ENCODE results near the gene C1QTNF6.

The C1QTNF6 gene

DNA sequence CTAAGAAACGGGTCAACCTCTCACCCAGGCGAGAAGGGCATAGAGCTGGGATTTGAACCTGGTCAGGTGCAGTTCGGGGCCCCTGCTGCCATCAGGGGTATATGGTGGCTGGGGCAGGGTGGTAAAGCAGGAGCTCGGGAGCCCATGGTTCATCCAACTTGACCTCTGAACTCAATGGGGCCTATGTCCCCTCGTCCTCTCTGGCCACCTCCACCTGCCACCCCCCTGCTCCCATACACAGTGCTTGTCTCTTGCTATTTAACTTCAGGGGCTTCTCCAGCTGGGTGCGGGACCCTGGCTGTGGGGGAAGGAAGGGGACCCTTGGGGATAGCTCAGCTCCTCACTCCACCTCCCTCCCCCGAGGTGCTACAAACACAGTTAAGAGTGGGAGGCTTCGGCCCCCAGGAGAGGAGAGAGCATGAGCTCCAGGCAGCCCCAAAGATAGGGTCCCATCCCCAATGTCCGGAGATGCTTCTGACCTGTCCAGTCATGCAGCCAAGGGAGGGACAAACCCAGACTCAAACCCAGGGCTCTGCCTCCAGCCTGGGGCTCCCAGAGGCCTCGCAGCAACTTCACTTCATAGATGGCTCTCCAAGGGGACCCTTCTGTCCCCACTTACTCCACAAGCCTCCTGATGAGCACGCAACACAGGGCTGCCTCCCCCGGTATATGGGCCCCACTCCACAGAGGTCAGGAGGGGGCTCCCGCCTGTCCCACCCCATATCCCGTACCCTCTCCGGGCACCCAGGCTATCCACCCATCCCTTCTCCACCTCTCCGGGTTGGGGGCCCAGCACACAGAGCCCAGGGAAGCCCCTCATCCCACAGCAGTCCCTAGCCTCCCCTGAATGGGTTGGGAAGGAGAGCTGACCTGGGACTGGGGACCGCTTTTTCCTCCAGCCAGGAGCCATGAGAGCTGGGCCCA lies 39.0 kb downstream of the C1QTNF6 start:
- TF ChIP-seq, protein P1, sequence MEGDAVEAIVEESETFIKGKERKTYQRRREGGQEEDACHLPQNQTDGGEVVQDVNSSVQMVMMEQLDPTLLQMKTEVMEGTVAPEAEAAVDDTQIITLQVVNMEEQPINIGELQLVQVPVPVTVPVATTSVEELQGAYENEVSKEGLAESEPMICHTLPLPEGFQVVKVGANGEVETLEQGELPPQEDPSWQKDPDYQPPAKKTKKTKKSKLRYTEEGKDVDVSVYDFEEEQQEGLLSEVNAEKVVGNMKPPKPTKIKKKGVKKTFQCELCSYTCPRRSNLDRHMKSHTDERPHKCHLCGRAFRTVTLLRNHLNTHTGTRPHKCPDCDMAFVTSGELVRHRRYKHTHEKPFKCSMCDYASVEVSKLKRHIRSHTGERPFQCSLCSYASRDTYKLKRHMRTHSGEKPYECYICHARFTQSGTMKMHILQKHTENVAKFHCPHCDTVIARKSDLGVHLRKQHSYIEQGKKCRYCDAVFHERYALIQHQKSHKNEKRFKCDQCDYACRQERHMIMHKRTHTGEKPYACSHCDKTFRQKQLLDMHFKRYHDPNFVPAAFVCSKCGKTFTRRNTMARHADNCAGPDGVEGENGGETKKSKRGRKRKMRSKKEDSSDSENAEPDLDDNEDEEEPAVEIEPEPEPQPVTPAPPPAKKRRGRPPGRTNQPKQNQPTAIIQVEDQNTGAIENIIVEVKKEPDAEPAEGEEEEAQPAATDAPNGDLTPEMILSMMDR (conservative IDR thresholded peaks at IDR 0.05; ENCODE audit: low read depth, low read length): no peak
- no peak overlapping the region for H3K4me3 ChIP-seq (ENCODE audit: low read depth, low read length)
- no peak for DNase-seq (ENCODE audit: low read depth)

DNA sequence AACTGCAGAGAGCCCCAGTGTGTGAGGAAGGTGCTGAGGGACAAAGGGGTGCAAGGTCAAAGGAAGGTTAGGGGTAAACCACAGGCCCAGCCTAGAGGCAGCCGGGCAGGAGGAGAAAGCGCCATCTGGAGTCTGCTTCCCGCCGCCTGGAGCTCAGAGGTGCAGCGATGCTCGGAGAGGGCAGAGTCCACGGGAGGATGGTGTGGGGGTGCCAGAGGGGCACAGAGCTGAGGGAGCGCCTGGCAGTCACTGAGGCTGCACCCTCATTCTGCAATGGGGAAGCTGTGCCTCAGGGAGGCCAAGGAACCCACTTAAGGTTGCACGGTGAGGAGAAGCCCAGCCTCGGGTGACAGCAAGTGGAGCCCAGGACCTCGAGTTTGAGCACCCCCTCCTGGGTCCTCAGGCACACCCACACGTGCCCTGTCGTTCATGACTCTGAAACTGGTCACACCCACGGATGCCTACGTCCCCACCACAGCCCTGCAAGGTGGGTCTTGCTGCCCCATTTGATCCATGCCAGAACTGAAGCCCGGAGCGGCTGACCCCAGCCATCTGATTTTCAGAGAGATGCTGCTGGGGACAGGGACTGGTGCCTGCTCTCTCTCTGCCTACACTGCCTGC lies 39.9 kb downstream of the C1QTNF6 start:
- TF ChIP-seq, protein P1 (conservative IDR thresholded peaks at IDR 0.05; ENCODE audit: low read depth, low read length): no peak
- DNase-seq (ENCODE audit: low read depth): no peak
- no peak overlapping the region for H3K4me3 ChIP-seq (ENCODE audit: low read depth, low read length)

DNA sequence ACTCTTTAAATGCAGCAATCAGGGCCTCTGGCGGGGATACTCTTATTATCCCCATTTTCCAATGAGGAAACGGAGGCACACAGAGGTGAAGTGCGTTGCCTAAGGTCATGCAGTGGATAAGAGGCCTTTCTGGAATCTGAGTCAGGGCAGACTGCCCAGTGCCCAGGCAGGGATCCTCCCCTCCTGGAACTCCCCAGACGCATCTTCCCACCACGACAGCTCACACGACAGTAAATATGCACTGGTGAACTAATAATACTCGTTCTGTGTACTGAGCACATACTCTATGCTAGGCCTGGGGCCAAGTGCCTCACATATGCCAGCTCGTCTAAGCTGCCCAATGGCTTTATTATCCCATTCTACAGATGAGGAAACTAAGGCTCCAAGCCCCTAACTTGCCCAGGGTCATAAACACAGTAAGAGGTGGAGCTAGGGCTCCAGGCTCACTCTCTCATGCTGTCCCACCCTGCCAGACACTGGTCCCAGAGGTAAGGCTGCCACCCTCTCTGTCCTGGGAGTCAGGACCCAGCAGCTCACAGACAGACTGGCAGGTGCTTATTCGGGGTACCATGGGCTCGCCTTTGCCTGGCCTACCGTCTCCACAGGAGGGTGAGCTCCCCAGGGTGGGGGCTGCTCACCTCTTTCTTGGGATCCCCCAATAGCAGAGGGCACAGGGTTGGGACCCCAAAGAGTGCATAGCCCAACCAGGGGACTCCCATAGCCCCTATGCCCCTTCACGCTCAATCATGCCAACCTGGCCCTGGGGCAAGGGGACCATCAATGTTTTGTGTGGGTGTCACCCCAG lies 40.7 kb downstream of the C1QTNF6 start:
- DNase-seq (ENCODE audit: low read depth): no peak
- TF ChIP-seq, protein P1 (conservative IDR thresholded peaks at IDR 0.05; ENCODE audit: low read depth, low read length): no peak
- H3K4me3 ChIP-seq (ENCODE audit: low read depth, low read length): no peak overlapping the region

DNA sequence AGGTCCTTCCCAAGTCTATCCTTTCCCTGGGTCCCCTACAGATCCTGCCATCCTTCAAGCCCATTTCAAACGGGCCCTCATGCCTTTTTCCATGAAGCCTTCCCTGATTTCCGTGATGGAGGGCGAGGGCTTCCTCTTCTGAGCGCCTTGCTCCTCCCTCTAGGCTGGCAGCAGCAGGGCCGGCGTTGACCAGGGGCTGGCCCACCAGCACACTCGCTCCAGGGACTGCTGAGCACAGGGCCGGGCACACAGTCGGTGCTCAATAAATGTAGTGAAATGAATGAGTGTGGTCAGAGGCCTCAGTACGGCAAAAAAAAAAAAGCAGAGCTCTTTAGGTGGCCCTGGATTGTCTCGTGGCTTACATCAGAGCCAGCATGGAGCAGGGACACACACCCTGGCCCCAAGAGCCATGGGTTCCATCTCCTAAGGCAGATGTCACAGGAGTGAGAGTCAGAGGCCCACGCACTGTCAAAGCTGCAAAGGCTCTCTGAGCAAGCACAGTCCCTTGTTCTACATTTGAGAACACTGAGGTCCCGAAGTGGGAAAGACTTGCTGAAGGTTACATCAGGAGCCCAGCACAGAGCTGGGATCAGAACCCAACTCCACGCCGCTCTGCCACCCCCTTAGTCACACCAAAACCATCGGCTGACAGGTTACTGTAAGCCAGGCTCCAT lies 41.4 kb downstream of the C1QTNF6 start:
- no peak overlapping the region for H3K4me3 ChIP-seq (ENCODE audit: low read depth, low read length)
- DNase-seq (ENCODE audit: low read depth): no peak
- TF ChIP-seq, protein P1 (conservative IDR thresholded peaks at IDR 0.05; ENCODE audit: low read depth, low read length): no peak

DNA sequence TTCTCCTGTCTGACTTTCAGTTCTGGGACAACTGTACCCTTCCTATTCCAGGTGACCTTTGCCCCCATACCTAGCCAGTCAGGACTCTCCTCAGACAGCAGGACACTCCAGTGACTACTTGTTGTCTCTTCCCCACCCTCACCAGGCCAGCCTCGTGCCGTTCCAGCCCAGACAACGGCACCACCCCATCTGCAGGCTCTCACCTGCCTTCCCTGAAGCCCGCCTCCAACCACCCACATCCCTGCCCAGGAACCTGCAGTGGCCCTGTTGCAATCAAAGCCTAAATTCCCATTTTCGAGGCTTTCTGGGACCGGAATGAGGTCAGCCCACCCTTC lies 42.0 kb downstream of the C1QTNF6 start:
- H3K4me3 ChIP-seq (ENCODE audit: low read depth, low read length): no peak overlapping the region
- no peak for DNase-seq (ENCODE audit: low read depth)
- TF ChIP-seq, protein P1 (conservative IDR thresholded peaks at IDR 0.05; ENCODE audit: low read depth, low read length): no peak

DNA sequence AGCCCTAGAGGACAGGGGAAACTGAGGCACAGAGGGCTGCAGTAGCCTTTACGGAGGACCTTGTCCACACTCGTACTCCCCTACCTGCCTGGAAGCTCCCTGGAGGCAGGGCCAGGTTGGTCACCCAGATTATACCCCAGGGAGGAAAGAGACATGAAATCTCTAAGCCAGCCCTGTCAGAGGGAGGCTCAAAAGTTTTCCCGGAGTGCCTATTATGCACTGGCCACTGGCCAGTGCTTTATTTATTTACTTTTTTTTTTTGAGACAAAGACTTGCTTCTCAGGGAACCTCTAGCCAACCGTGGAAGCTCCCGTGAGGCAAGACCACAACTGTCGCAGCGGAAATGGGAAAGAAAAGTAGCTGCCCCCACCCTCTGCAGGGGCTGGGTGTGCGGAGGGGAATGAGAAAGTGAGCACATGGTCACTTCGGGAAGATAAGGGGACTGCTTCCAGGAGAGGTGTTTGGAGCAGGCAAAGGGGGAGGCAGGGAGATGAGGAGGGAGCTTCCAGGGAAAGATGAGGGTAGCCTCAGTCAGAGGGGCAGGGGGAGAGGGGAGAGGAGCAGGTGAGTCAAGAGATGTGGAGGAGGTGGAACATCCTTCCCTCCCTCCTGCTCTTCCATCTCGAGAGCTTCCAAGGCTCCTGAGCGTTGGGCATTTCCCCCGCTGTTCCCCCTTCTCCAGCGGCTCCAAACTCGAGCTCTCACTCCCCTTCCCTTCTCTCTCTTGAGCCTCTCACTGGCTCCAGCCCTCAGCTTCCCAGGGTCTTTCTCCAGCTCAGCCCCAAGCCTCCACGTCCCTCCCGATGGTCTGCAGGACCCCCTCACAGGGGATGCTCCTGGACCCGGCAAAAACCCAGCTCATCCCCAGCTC lies 42.6 kb downstream of the C1QTNF6 start:
- no peak for DNase-seq (ENCODE audit: low read depth)
- TF ChIP-seq, protein P1 (conservative IDR thresholded peaks at IDR 0.05; ENCODE audit: low read depth, low read length): no peak
- no peak overlapping the region for H3K4me3 ChIP-seq (ENCODE audit: low read depth, low read length)

Measured in choroid plexus epithelial cell (primary cell).